SIG-M5 treated with dmso at 0.1 percent for 504 hours (cell line): ENCODE results near the gene CRIP2.

ENCODE experiments used
- DNase-seq: peaks from one replicate; lab custom pipeline; 2025; ENCODE audit not compliant: unreplicated experiment; lab: John Stamatoyannopoulos, UW

Gene CRIP2, protein sequence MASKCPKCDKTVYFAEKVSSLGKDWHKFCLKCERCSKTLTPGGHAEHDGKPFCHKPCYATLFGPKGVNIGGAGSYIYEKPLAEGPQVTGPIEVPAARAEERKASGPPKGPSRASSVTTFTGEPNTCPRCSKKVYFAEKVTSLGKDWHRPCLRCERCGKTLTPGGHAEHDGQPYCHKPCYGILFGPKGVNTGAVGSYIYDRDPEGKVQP

DNA sequence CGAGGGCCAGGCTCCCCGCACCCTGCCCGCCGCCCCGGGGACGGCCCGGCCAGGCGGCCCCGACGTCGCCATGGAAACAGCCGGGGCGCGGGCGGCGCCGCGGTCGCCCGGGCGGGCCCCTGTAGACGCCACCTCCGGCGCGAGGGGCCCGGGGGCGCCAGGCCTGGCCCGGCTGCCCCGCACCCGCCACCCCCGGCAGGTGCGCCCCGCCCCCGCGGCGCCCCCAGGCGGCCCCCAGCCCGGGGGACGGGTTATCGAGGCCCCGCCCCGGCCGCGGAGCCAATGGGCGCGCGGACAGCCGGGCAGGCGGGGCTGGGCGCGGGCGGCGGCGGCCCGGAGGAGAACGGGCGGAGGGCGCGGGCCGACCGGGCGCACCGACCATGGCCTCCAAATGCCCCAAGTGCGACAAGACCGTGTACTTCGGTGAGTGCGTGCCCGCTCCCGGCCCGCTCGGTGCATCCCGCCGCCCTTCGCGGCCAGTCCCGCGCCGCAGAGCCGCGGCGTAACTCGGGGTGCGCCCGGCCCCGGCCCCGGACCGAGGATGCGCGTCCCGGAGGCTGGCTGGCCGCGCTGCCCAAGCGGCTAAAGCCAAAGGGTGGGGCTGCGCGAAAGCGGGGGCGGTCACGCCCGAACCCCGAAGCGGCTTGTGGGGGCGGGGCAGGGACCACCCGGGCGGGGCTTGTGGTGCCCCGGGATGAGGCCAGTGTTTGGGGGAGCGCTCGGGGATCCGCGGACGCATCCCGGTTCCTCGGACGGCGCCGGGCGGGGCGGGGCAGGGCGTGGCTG lies at the start of gene CRIP2:
TSS of gene CRIP2 (plus strand) at position 339 of the 786 bp plus-strand sequence. CDS start at position 381, 42 bp downstream.
- DNase-seq, result no peak

- no peak for DNase-seq
These were observed 49.8 kb upstream of the CRIP2 start for GRCh38 chr14:105424861-105425260.

- DNase-seq, result no peak
These were observed 48.8 kb upstream of the CRIP2 start for GRCh38 chr14:105425823-105426247.

- no peak for DNase-seq
These were observed 48.0 kb upstream of the CRIP2 start for GRCh38 chr14:105426416-105427130.

DNA sequence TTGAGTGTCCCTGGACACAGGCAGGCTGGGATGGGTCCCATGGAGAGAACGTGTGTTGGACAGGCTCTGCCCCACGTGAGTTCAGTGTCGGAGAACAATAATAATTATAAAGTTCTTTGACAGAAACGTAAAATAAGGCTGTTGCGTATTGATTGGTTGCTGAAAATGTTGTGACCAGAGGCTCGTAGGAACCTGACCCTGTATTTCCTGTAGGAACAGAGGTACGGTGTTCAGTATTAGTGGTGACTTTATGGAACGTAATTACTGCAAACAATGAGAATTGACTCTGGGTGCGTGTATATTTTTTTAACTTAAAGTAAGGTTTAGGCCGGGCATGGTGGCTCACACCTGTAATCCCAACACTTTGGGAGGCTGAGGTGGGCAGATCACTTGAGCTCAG lies 47.2 kb upstream of the CRIP2 start:
- DNase-seq, result no peak

DNA sequence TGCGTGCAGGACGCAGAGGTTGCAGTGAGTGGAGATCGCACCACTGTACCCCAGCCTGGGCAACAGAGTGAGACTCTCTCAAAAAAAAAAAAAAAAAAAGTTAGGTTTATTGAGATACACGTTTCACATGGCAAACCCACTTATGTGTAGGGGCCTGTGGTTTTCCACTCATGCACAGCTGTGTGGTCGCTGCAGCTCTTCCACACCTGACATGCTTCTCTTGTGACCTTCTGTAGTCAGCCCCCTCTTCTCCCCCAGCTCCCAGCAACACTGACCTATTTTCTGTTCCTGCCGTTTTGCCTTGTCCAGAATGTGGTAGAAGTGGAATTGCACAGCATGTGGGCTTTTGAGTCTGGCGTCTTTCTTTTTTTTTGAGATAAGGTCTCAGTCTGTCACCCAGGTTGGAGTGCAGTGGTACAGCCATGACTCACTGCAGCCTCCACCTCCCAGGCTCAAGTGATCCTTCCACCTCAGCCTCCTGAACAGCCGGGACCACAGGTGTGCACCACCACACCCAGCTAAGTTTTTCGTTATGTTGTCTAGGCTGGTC lies 46.6 kb upstream of the CRIP2 start:
- DNase-seq, result no peak

GRCh38 chr14:105430042-105430441 lies 44.6 kb upstream of the CRIP2 start:
- DNase-seq, result no peak

- DNase-seq, result no peak
These were observed 44.1 kb upstream of the CRIP2 start for GRCh38 chr14:105430565-105430964.

DNA sequence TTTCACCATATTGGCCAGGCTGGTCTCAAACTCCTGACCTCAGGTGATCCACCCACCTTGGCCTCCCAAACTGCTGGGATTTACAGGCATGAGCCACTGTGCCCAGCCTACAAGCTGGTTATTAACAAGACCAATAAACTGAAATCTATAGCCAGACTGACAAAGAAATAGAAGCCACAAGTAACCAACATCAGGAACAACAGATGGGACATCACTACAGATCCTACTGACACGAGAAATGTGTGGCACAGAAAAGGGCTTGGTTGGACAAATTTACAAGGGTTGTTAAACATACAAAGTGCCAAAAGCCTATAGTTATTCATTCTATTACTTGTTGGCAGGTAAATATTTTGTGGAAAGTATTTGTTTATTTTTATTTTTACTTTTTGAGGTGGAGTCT lies 43.4 kb upstream of the CRIP2 start:
- no peak for DNase-seq

DNA sequence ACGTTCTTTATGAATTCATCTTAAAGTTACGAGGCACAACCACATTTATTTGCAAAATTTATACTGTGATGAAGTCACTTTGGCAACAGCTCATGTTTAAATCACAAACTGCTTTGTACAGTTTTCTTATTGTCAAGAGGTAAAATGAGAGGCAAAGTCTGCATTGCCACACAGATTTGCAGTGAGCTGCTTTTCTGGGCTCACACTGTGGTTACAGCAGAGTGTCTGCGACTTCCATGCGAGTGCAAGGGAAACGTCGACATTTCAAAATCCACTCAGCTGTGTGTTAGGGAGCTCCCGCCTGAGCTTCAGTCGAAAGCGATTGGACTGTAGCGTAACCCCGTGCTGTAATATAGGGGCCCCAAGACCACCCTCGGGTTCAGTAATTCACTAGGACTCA lies 42.0 kb upstream of the CRIP2 start:
- no peak for DNase-seq

- no peak for DNase-seq
These were observed 41.4 kb upstream of the CRIP2 start for GRCh38 chr14:105433161-105433605.

DNA sequence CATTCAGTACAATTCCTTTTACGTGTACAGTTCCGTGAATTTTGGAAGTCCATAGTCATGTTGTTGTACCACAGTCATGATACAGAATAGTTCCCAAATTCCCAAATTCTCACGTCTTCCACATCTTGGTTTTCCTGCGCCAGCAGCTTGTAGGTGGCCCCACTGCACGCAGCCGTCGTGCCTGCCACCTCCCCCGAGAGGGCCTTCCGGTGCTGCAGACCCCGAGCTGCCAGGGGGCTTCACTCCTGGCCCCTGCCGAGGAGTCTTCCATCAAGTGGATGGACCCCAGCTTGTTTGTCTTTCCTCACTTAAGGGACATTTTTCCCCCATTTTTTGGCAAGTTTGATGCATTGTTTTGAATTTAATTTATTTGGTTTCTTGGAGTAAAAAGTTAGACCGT lies 38.2 kb upstream of the CRIP2 start:
- DNase-seq, result no peak

- DNase-seq, result no peak
These were observed 37.5 kb upstream of the CRIP2 start for GRCh38 chr14:105436891-105437722.

- DNase-seq, result no peak
These were observed 36.7 kb upstream of the CRIP2 start for GRCh38 chr14:105437723-105438500.

DNA sequence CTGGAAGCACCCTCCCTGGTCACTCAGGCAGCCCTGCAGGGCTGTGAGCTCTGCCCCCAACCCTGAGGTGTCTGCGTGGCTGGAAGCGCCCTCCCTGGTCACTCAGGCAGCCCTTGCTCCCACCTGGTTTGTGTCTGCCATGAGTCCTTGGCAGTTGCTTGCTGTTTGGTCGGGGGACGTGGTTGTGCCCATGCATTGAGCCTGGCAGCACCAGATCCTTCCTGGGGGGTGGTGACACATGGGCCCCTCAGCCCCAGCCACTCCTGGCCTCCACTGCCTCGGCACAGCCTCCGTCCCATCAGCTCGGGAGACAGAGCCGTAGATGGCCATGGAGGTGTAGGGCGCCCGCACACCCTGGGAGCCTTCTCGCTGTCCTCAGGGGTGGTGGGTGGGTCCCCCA lies 35.4 kb upstream of the CRIP2 start:
- DNase-seq, result no peak

GRCh38 chr14:105439710-105440553 lies 34.7 kb upstream of the CRIP2 start:
- DNase-seq, result no peak

DNA sequence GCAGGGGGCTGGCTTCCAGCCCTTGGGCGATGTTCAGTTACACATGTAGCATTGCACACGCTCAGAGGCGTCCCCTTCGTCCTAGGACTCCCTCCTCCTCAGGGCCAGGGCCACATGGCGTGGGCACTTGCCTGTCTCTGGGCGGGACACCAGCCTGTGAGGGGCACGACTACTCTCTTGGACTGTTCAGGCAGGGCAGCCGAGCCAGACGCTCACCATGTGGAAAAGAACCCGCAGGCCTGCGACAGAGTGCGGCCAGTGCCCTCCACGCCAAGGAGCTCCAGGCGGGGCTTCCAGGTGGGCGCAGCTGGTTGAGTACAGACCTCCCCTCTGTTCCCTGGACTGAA lies 34.1 kb upstream of the CRIP2 start:
- DNase-seq, result no peak

DNA sequence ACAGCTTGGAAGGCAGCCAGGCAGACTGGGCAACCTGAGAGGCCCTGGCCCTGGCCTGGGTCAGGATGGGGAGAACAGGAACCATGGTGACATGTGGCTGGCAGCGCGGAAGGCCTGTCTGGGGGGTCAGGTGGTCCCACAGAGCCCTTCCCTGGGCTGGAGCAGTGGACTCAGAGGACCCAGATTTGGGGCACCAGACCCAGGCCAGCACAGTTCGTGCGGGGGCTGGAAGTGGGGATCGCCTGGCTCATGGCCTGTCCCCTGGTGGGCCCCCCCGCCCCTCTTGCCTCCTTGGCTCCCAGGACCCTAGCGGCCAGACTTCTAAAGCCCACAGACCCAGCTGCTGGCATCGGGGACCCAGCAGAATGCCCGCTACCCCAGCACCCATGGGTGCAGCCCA lies 33.6 kb upstream of the CRIP2 start:
- no peak for DNase-seq

GRCh38 chr14:105442125-105442524 lies 32.5 kb upstream of the CRIP2 start:
- no peak for DNase-seq
